Measurements from ENCODE around the gene FAM170A.

FAM170A gene

GRCh38 chr5:119629339-119629738, at the start of gene FAM170A:
TSS of gene FAM170A (plus strand) at chr5:119629558. CDS start at chr5:119629769, 211 bp downstream.
- FAIRE-seq: no peak

GRCh38 chr5:119582987-119583386, 46.4 kb upstream of the FAM170A start:
- FAIRE-seq: no peak

- no peak for FAIRE-seq
Observed at GRCh38 chr5:119583684-119584083, 45.7 kb upstream of the FAM170A start.

- FAIRE-seq: no peak
Observed at GRCh38 chr5:119596046-119596445, 33.3 kb upstream of the FAM170A start.

- FAIRE-seq: no peak
Observed at GRCh38 chr5:119597728-119598298, 31.5 kb upstream of the FAM170A start.

- no peak for FAIRE-seq
Observed at GRCh38 chr5:119613937-119614336, 15.4 kb upstream of the FAM170A start.

- FAIRE-seq: no peak
Observed at GRCh38 chr5:119614838-119615237, 14.5 kb upstream of the FAM170A start.

- no peak for FAIRE-seq
Observed at GRCh38 chr5:119626086-119626485, 3.3 kb upstream of the FAM170A start.

GRCh38 chr5:119630752-119631440, 1.5 kb downstream of the FAM170A start:
- no peak for FAIRE-seq

GRCh38 chr5:119631660-119632059, 2.3 kb downstream of the FAM170A start:
- no peak for FAIRE-seq

- no peak for FAIRE-seq
Observed at GRCh38 chr5:119651486-119651885, 22.1 kb downstream of the FAM170A start.

- FAIRE-seq: no peak
Observed at GRCh38 chr5:119655061-119655460, 25.7 kb downstream of the FAM170A start.

- no peak for FAIRE-seq
Observed at GRCh38 chr5:119656023-119656422, 26.7 kb downstream of the FAM170A start.

- FAIRE-seq: no peak
Observed at GRCh38 chr5:119666542-119666941, 37.2 kb downstream of the FAM170A start.

GRCh38 chr5:119678351-119679028, 49.1 kb downstream of the FAM170A start:
- no peak for FAIRE-seq

GRCh38 chr5:119680080-119680479, 50.7 kb downstream of the FAM170A start:
- FAIRE-seq: no peak

- no peak for FAIRE-seq
Observed at GRCh38 chr5:119681734-119682133, 52.4 kb downstream of the FAM170A start.

- no peak for FAIRE-seq
Observed at GRCh38 chr5:119682372-119682771, 53.0 kb downstream of the FAM170A start.

Measured in islet of Langerhans (tissue), 1 donor.